Neural cell (in vitro differentiated cells): ENCODE results near the gene ICA1. TPM values are rescaled to one million over a fixed set of nuclear protein-coding genes. Genes with fewer than 3 reads are reported as not detected.
A peak's percentile ranks its signal among the peaks of the same experiment; 100 is the strongest.

Experiments
- H2AFZ ChIP-seq: fragments of 200-600, 300-800 bp; sonication (generic), shearing (Covaris generic); 2 replicates; pipeline ENCODE4 v1.6.0; 2014; ENCODE audit warnings: low read depth, mild to moderate bottlenecking, antibody characterized with exemption, low read length, moderate library complexity
- H3F3A ChIP-seq: fragments of 200-600 bp; shearing (Covaris generic); 2 replicates; pipeline ENCODE4 v1.6.1; 2016; ENCODE audit warnings: mild to moderate bottlenecking, moderate library complexity, mixed read lengths, antibody characterized with exemption, low read length; ENCODE audit not compliant: insufficient read depth, poor library complexity, severe bottlenecking
- H3K27ac ChIP-seq: fragments of 200-600, 300-800 bp; sonication (generic), shearing (Covaris generic); 2 replicates; pipeline ENCODE4 v1.5.1; 2014; ENCODE audit warnings: mild to moderate bottlenecking, low read length, moderate library complexity
- H3K27me3 ChIP-seq: fragments of 300-800, 200-600 bp; sonication (generic), shearing (Covaris generic); 2 replicates; pipeline ENCODE4 v1.6.0; 2014; ENCODE audit warnings: mild to moderate bottlenecking, low read depth, low read length, moderate library complexity; ENCODE audit not compliant: insufficient read depth
- H3K36me3 ChIP-seq: fragments of 300-800, 200-600 bp; sonication (generic), shearing (Covaris generic); 2 replicates; pipeline ENCODE4 v1.5.1; 2014; ENCODE audit warnings: mild to moderate bottlenecking, antibody characterized with exemption, low read length, moderate library complexity; ENCODE audit not compliant: insufficient read depth
- H3K4me2 ChIP-seq: fragments of 300-800, 200-600 bp; sonication (generic), shearing (Covaris generic); 2 replicates; pipeline ENCODE4 v1.6.0; 2014; ENCODE audit warnings: mild to moderate bottlenecking, low read length
- H3K4me3 ChIP-seq: fragments of 300-800, 200-600 bp; sonication (generic), shearing (Covaris generic); 2 replicates; pipeline ENCODE4 v1.5.1; 2014; ENCODE audit warnings: mild to moderate bottlenecking, low read length, moderate library complexity
- H3K79me2 ChIP-seq: fragments of 200-600 bp; shearing (Covaris generic); replicated peaks from 2 replicates; pipeline ENCODE4 v1.6.0; 2014; ENCODE audit warnings: mild to moderate bottlenecking, low read length, moderate library complexity; ENCODE audit not compliant: insufficient read depth
- H3K9ac ChIP-seq: fragments of 300-800, 200-600 bp; sonication (generic), shearing (Covaris generic); 2 replicates; pipeline ENCODE4 v1.6.1; 2016; ENCODE audit warnings: mild to moderate bottlenecking, low read length, mixed read lengths
- H3K9me2 ChIP-seq: fragments of 200-600 bp; shearing (Covaris generic); 2 replicates; pipeline ENCODE4 v1.6.1; 2016; ENCODE audit warnings: mild to moderate bottlenecking, low read length, mixed read lengths; ENCODE audit not compliant: insufficient read depth
- H3K9me3 ChIP-seq: fragments of 200-600, 300-800 bp; sonication (generic), shearing (Covaris generic); 2 replicates; pipeline ENCODE4 v1.6.1; 2016; ENCODE audit warnings: mild to moderate bottlenecking, mixed run types, low read length, moderate library complexity, mixed read lengths
- H4K20me1 ChIP-seq: fragments of 200-600 bp; shearing (Covaris generic); 2 replicates; pipeline ENCODE4 v1.6.1; 2016; ENCODE audit warnings: mild to moderate bottlenecking, mixed run types; ENCODE audit not compliant: insufficient read depth
- EP300 ChIP-seq: fragments of 450-650 bp; conservative IDR thresholded peaks from 2 replicates; pipeline ENCODE4 v1.6.1; 2014; ENCODE audit warnings: antibody characterized with exemption, mild to moderate bottlenecking, moderate library complexity; ENCODE audit not compliant: poor library complexity, severe bottlenecking
- EZH2 ChIP-seq: fragments of 200-600, 300-800 bp; shearing (Covaris generic), sonication (generic); IDR thresholded peaks from 2 replicates; pipeline ENCODE4 v1.6.1; 2014; ENCODE audit warnings: antibody characterized with exemption, low read length, borderline replicate concordance, mild to moderate bottlenecking; ENCODE audit not compliant: insufficient read depth, poor library complexity, severe bottlenecking
- MXI1 ChIP-seq: fragments of 450-650 bp; conservative IDR thresholded peaks from 2 replicates; pipeline ENCODE4 v1.6.1; 2014; ENCODE audit warnings: antibody characterized with exemption, mild to moderate bottlenecking; ENCODE audit not compliant: poor library complexity, severe bottlenecking
- POLR2AphosphoS5 ChIP-seq: IDR thresholded peaks from 2 replicates; pipeline ENCODE4 v1.6.1; 2012
- RAD21 ChIP-seq: fragments of 450-650 bp; conservative IDR thresholded peaks from 2 replicates; pipeline ENCODE4 v1.6.1; 2014; ENCODE audit warnings: antibody characterized with exemption, mild to moderate bottlenecking, moderate library complexity
- SMC3 ChIP-seq: fragments of 450-650 bp; conservative IDR thresholded peaks from 2 replicates; pipeline ENCODE4 v1.6.1; 2014; ENCODE audit warnings: antibody characterized with exemption, mild to moderate bottlenecking, moderate library complexity; ENCODE audit not compliant: poor library complexity
- TAF1 ChIP-seq: IDR thresholded peaks from 2 replicates; pipeline ENCODE4 v1.6.1; 2012; ENCODE audit warnings: low read depth
- polyA plus RNA-seq: library from polyadenylated mRNA; depleted of rRNA; stranded (reverse); fragments of >200 nt; gene quantifications from 2 replicates; pipeline ENCODE4 v1.2.3, GENCODE V29; 2014
- TF ChIP-seq, protein P1 (sequence below): IDR thresholded peaks from 2 replicates; pipeline ENCODE4 v1.6.1; 2012; ENCODE audit warnings: borderline replicate concordance
- TF ChIP-seq, protein P2 (sequence below): fragments of 450-650 bp; IDR thresholded peaks from 2 replicates; pipeline ENCODE4 v1.5.1; 2014; ENCODE audit warnings: antibody characterized with exemption, mild to moderate bottlenecking, moderate library complexity; ENCODE audit not compliant: poor library complexity, severe bottlenecking

ICA1 gene
- polyA plus RNA-seq, 1 donor from 2014 or later = 18.6 TPM

DNA sequence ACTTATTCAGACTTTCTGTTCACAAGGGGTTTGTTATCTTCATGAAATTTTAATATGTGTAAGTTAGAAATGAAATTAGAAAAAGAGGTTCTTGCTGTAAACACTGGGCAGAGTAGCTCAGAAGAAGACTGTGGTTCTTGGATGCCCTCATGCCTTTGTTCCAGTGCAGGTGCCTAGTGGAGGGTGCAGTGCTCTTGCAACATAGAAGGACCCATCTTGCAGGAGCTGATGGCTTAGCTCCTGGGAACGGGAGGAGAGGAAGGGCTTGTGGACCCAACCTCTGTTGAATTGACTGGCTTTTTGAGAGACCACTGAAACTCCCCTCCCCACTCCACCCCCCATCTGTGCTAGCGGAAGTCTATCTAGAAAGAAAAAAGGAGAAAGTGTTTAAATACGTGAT lies 176.5 kb downstream of the ICA1 start:
- no peaks in the 10 kb centered on the region for H3K9me2 ChIP-seq
- TF ChIP-seq EZH2 (no peak), RAD21 (no peak), POLR2AphosphoS5 (no peak), TAF1 (no peak), MXI1 (no peak), EP300 (no peak), SMC3 (no peak)
- TF ChIP-seq, protein P1, sequence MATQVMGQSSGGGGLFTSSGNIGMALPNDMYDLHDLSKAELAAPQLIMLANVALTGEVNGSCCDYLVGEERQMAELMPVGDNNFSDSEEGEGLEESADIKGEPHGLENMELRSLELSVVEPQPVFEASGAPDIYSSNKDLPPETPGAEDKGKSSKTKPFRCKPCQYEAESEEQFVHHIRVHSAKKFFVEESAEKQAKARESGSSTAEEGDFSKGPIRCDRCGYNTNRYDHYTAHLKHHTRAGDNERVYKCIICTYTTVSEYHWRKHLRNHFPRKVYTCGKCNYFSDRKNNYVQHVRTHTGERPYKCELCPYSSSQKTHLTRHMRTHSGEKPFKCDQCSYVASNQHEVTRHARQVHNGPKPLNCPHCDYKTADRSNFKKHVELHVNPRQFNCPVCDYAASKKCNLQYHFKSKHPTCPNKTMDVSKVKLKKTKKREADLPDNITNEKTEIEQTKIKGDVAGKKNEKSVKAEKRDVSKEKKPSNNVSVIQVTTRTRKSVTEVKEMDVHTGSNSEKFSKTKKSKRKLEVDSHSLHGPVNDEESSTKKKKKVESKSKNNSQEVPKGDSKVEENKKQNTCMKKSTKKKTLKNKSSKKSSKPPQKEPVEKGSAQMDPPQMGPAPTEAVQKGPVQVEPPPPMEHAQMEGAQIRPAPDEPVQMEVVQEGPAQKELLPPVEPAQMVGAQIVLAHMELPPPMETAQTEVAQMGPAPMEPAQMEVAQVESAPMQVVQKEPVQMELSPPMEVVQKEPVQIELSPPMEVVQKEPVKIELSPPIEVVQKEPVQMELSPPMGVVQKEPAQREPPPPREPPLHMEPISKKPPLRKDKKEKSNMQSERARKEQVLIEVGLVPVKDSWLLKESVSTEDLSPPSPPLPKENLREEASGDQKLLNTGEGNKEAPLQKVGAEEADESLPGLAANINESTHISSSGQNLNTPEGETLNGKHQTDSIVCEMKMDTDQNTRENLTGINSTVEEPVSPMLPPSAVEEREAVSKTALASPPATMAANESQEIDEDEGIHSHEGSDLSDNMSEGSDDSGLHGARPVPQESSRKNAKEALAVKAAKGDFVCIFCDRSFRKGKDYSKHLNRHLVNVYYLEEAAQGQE = no peak
- TF ChIP-seq, protein P2, sequence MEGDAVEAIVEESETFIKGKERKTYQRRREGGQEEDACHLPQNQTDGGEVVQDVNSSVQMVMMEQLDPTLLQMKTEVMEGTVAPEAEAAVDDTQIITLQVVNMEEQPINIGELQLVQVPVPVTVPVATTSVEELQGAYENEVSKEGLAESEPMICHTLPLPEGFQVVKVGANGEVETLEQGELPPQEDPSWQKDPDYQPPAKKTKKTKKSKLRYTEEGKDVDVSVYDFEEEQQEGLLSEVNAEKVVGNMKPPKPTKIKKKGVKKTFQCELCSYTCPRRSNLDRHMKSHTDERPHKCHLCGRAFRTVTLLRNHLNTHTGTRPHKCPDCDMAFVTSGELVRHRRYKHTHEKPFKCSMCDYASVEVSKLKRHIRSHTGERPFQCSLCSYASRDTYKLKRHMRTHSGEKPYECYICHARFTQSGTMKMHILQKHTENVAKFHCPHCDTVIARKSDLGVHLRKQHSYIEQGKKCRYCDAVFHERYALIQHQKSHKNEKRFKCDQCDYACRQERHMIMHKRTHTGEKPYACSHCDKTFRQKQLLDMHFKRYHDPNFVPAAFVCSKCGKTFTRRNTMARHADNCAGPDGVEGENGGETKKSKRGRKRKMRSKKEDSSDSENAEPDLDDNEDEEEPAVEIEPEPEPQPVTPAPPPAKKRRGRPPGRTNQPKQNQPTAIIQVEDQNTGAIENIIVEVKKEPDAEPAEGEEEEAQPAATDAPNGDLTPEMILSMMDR = no peak
- H4K20me1 ChIP-seq = no peaks in the 10 kb centered on the region
- no peak overlapping the region for H2AFZ ChIP-seq
- no peak overlapping the region for H3K4me2 ChIP-seq
- no peaks in the 10 kb centered on the region for H3K27me3 ChIP-seq
- H3K9me3 ChIP-seq = no peaks in the 10 kb centered on the region
- H3K36me3 ChIP-seq = no peaks in the 10 kb centered on the region
- H3K79me2 ChIP-seq = no peaks in the 10 kb centered on the region
- no peaks in the 10 kb centered on the region for H3F3A ChIP-seq
- no peak overlapping the region for H3K27ac ChIP-seq
- H3K9ac ChIP-seq = no peak overlapping the region
- no peak overlapping the region for H3K4me3 ChIP-seq

DNA sequence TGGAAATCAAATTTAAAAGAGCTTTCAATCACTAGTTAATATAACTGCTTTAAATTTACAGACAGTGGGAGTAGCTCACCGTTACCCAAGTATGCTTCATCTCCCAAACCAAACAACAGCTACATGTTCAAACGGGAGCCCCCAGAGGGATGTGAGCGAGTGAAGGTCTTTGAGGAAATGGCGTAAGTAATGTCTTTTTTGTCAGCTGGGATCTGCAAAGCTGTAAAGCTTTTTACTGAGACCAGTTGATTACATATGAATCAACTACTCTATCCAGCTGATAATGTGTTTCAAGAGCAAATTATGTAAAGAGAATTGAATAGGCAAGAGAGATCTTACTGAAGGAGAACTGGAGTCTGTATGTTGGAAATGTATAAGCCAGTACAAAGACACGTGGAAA lies 177.1 kb downstream of the ICA1 start:
- Histone ChIP-seq H3K4me2 (no peak overlapping the region), H2AFZ (no peak overlapping the region), H3K27ac (peak overlapping the region; percentile 9), H3K27me3 (no peaks in the 10 kb centered on the region), H3K36me3 (no peaks in the 10 kb centered on the region), H4K20me1 (no peaks in the 10 kb centered on the region), H3K4me3 (no peak overlapping the region), H3F3A (no peaks in the 10 kb centered on the region), H3K9ac (no peak overlapping the region), H3K79me2 (no peaks in the 10 kb centered on the region), H3K9me3 (no peaks in the 10 kb centered on the region), H3K9me2 (no peaks in the 10 kb centered on the region)
- TF ChIP-seq TAF1 (no peak), RAD21 (no peak), EP300 (no peak), MXI1 (no peak), EZH2 (no peak), SMC3 (no peak), POLR2AphosphoS5 (no peak)
- TF ChIP-seq, protein P1 = no peak
- TF ChIP-seq, protein P2 = no peak
